Uterus (tissue), 4 donors: ENCODE measurements around the gene FBRSL1. TPM values are rescaled to one million over a fixed set of nuclear protein-coding genes. Genes with fewer than 3 reads are reported as not detected.

Experiments
- DNase-seq, 2 donors: peaks; one replicate each; pipeline ENCODE4 v3.0.0-alpha.2; 2019 to 2020
- H3K27ac ChIP-seq, 2 donors: fragments of 200-600 bp; sonication (generic); 1 replicate in 1 of 2; 2 replicates in 1 of 2; pipeline ENCODE4 v1.5.1; 2016 to 2018
- H3K27me3 ChIP-seq, 2 donors: fragments of 200-600 bp; sonication (generic); one replicate each; pipeline ENCODE4 v1.5.1; 2018 to 2019; ENCODE audit warnings: control low read depth in 1 of 2
- H3K36me3 ChIP-seq, 2 donors: fragments of 200-600 bp; sonication (generic); one replicate each; pipeline ENCODE4 v1.5.1; 2019; ENCODE audit warnings: control low read depth in 1 of 2
- H3K4me1 ChIP-seq, 2 donors: fragments of 200-600 bp; sonication (generic); one replicate each; pipeline ENCODE4 v1.5.1; 2018 to 2019; ENCODE audit warnings: control low read depth in 1 of 2
- H3K4me3 ChIP-seq, 2 donors: fragments of 200-600 bp; sonication (generic); 1 replicate in 1 of 2; 2 replicates in 1 of 2; pipeline ENCODE4 v1.5.1; 2018 to 2019; ENCODE audit warnings: mild to moderate bottlenecking in 1 of 2
- H3K9me3 ChIP-seq, 2 donors: fragments of 200-600 bp; sonication (generic); one replicate each; pipeline ENCODE4 v1.5.1; 2019; ENCODE audit warnings: control low read depth in 1 of 2
- CTCF ChIP-seq, 4 experiments: fragments of 200-600 bp in 2 of 4; fragments of 450-650 bp in 2 of 4; sonication (generic) in 2 of 4; IDR thresholded peaks; one replicate each; pipeline ENCODE4 v1.5.1; 2016 to 2019; ENCODE audit warnings: antibody characterized with exemption in 4 of 4, mild to moderate bottlenecking in 2 of 4, moderate library complexity in 1 of 4
- POLR2A ChIP-seq, 2 donors: fragments of 450-650 bp; IDR thresholded peaks; one replicate each; pipeline ENCODE4 v1.6.1; 2016; ENCODE audit warnings: antibody characterized with exemption in 2 of 2, mild to moderate bottlenecking in 1 of 2, moderate library complexity in 1 of 2
- intact Hi-C: fragments of 100-400 bp; cut with DNase I; formaldehyde crosslinking; loops from one replicate; pipeline ENCODE4 v1.15.1; 2023; ENCODE audit warnings: low total_unique reads
- total RNA-seq, 4 donors: library from RNA; depleted of rRNA in 3 of 4; stranded (reverse); fragments of >200 nt in 3 of 4; gene quantifications; one replicate each; pipeline versions ENCODE4 v1.1.0 to v1.2.4, GENCODE V29; 2014 to 2023
- donor health status: DM: yes; HTN: yes; CAD: no.

The FBRSL1 gene
- total RNA-seq, 4 donors from 2014 or later, result 2.9 to 59.1 (median 31.8) TPM

- intact Hi-C loops, result no loop called here
- Histone ChIP-seq H3K27me3 (no peaks in the 10 kb centered on the region), H3K4me3 (no peak overlapping the region), H3K27ac (no peak overlapping the region), H3K36me3 (no peaks in the 10 kb centered on the region), H3K9me3 (peaks cover 0 to 8% of the 10 kb centered on the region in 2 donors), H3K4me1 (no peaks in the 10 kb centered on the region)
- TF ChIP-seq POLR2A (IDR thresholded peaks at IDR 0.05) (no peak), CTCF (IDR thresholded peaks at IDR 0.05) (no peak)
- no peak for DNase-seq
Observed at GRCh38 chr12:132513458-132514135, 23.6 kb downstream of the FBRSL1 start.

GRCh38 chr12:132514216-132514820, 24.4 kb downstream of the FBRSL1 start:
- no peaks in the 10 kb centered on the region for H3K36me3 ChIP-seq
- intact Hi-C loops, result no loop called here
- peaks cover 0 to 8% of the 10 kb centered on the region in 2 donors for H3K9me3 ChIP-seq
- no peak for TF ChIP-seq CTCF (IDR thresholded peaks at IDR 0.05)
- TF ChIP-seq POLR2A (IDR thresholded peaks at IDR 0.05), result no peak
- no peak overlapping the region for H3K27ac ChIP-seq
- no peaks in the 10 kb centered on the region for H3K27me3 ChIP-seq
- no peaks in the 10 kb centered on the region for H3K4me1 ChIP-seq
- no peak overlapping the region for H3K4me3 ChIP-seq
- no peak for DNase-seq

GRCh38 chr12:132514838-132515237, 24.9 kb downstream of the FBRSL1 start:
- peaks cover 0 to 8% of the 10 kb centered on the region in 2 donors for H3K9me3 ChIP-seq
- H3K4me3 ChIP-seq, result no peak overlapping the region
- no peaks in the 10 kb centered on the region for H3K27me3 ChIP-seq
- TF ChIP-seq POLR2A (IDR thresholded peaks at IDR 0.05), result no peak
- TF ChIP-seq CTCF (IDR thresholded peaks at IDR 0.05), result no peak
- intact Hi-C loops, result no loop called here
- H3K27ac ChIP-seq, result no peak overlapping the region
- no peaks in the 10 kb centered on the region for H3K36me3 ChIP-seq
- no peak for DNase-seq
- no peaks in the 10 kb centered on the region for H3K4me1 ChIP-seq

GRCh38 chr12:132516095-132517012, 26.4 kb downstream of the FBRSL1 start:
- H3K9me3 ChIP-seq, result peaks cover 0 to 8% of the 10 kb centered on the region in 2 donors
- H3K27me3 ChIP-seq, result no peaks in the 10 kb centered on the region
- no peaks in the 10 kb centered on the region for H3K36me3 ChIP-seq

More at GRCh38 chr12:132516095-132517012, 26.4 kb downstream of the FBRSL1 start:
- Histone ChIP-seq H3K4me3 (no peak overlapping the region), H3K4me1 (no peaks in the 10 kb centered on the region), H3K27ac (no peak overlapping the region)
- intact Hi-C loops, result no loop called here
- TF ChIP-seq POLR2A (IDR thresholded peaks at IDR 0.05), result no peak
- no peak for TF ChIP-seq CTCF (IDR thresholded peaks at IDR 0.05)
- no peak for DNase-seq
